ENCODE measurements around the gene TSC1. TPM values are rescaled to one million over a fixed set of nuclear protein-coding genes. Genes with fewer than 3 reads are reported as not detected.
A peak's percentile ranks its signal among the peaks of the same experiment; 100 is the strongest.
"Not testable (repeated sequence)": the region's sequence is repeated elsewhere in the genome, so short reads cannot be mapped to it uniquely, and the experiment has no call there.

Gene TSC1
- total RNA-seq, 2 experiments from 2014 or later, result 29.8 to 30.3 TPM

DNA sequence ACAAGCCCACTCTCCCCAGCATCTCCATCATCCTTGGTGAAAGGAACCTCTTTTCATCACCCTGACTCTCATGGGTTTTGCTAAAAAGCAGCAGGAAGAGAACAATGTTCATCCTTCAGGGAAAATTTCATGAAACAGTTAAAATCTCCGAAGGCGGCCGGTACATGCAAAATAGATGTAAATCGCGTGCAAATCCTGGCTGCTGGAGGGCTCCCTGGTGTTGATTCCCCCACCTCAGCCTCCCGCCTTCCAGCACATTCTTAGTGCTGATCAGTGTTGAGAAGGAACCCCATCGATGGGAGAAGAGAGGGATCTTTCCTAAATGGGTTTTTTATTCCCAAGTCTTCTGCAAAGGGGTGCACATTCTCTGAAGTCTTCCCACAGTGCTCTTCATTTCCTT, 25.4 kb upstream of the TSC1 start:
- peaks cover 3% of the 10 kb centered on the region for H3K4me1 Mint-ChIP-seq
- no peak for ATAC-seq
- H3K4me3 Mint-ChIP-seq, result no peak overlapping the region
- H3K36me3 Mint-ChIP-seq, result no peaks in the 10 kb centered on the region
- H3K27me3 Mint-ChIP-seq, result peaks cover 18% of the 10 kb centered on the region
- no peak overlapping the region for H3K27ac Mint-ChIP-seq
- CTCF ChIA-PET, result interaction anchor here (0.5 kb wide), 1 partner anchor 1636 kb away, joined by 3 read pairs; no protein-coding TSS in a partner anchor
- H3K9me3 Mint-ChIP-seq (ENCODE audit: low read depth), result no peaks in the 10 kb centered on the region
- DNase-seq, result no peak

DNA sequence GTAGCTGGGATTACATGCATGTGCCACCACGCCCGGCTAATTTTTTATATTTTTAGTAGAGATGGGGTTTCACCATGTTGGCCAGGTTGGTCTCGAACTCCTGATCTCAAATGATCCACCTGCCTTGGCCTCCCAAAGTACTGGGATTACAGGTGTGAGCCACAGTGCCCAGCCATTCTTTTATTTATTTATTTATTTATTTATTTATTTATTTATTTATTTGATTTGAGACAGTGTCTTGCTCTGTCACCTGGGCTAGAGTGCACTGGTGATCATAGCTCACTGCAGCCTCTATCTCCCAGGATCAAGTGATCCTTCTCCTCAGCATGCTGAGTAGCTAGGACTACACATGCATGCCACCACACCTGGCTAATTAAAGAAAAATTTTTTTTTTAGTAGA, 23.5 kb upstream of the TSC1 start:
- ATAC-seq; CTCF ChIA-PET; H3K36me3 Mint-ChIP-seq; H3K27ac Mint-ChIP-seq; H3K4me1 Mint-ChIP-seq; H3K9me3 Mint-ChIP-seq (ENCODE audit: low read depth); DNase-seq; H3K4me3 Mint-ChIP-seq: not testable (repeated sequence)
- H3K27me3 Mint-ChIP-seq, result peaks cover 12% of the 10 kb centered on the region

GRCh38 chr9:132965478-132965877, 21.1 kb upstream of the TSC1 start:
- Mint-ChIP-seq H3K27me3 (peaks cover 20% of the 10 kb centered on the region), H3K4me3 (no peak overlapping the region), H3K9me3 (ENCODE audit: low read depth) (no peaks in the 10 kb centered on the region), H3K4me1 (no peaks in the 10 kb centered on the region), H3K27ac (no peak overlapping the region), H3K36me3 (no peaks in the 10 kb centered on the region)
- DNase-seq (no peak), ATAC-seq (no peak)
- CTCF ChIA-PET, result no interaction called here

DNA sequence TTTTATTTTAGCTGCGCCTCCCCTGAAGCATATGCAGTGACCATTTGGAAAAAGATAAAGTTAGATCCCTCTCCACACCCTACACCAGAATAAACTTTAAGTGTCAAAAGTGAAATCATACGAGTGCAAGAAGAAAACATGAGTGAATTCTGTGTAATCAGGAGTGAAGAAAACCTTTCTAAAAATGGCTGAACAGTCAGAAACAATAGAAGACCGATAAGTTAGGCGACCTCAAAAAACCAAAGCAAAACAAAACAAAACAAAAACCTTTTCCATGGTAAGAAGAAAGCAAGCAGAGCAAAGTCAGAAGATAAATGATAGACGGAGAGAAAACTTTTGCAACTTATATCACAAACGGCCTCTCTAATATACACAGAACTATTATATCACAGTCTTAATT, 16.6 kb upstream of the TSC1 start:
- Mint-ChIP-seq H3K27me3 (peaks cover 14% of the 10 kb centered on the region), H3K4me3 (no peak overlapping the region), H3K27ac (no peak overlapping the region), H3K9me3 (ENCODE audit: low read depth) (peaks cover 4% of the 10 kb centered on the region), H3K36me3 (no peaks in the 10 kb centered on the region), H3K4me1 (no peaks in the 10 kb centered on the region)
- DNase-seq, result no peak
- CTCF ChIA-PET, result no interaction called here
- ATAC-seq, result no peak

- ATAC-seq, result no peak
- DNase-seq, result no peak
- Mint-ChIP-seq H3K27me3 (peaks cover 8% of the 10 kb centered on the region), H3K9me3 (ENCODE audit: low read depth) (peaks cover 4% of the 10 kb centered on the region), H3K36me3 (no peaks in the 10 kb centered on the region), H3K4me1 (no peaks in the 10 kb centered on the region), H3K27ac (no peak overlapping the region), H3K4me3 (no peak overlapping the region)
- CTCF ChIA-PET, result no interaction called here
These were observed 13.4 kb upstream of the TSC1 start for GRCh38 chr9:132957805-132958204.

- DNase-seq (no peak), ATAC-seq (no peak)
- Mint-ChIP-seq H3K9me3 (ENCODE audit: low read depth) (peaks cover 4% of the 10 kb centered on the region), H3K36me3 (no peaks in the 10 kb centered on the region), H3K4me3 (no peak overlapping the region), H3K4me1 (no peaks in the 10 kb centered on the region), H3K27ac (no peak overlapping the region), H3K27me3 (peaks cover 4% of the 10 kb centered on the region)
- CTCF ChIA-PET, result interaction anchor here (1.5 kb wide), 1 partner anchor 16 kb away, joined by 5 read pairs; no protein-coding TSS in a partner anchor
These were observed 11.4 kb upstream of the TSC1 start for GRCh38 chr9:132955768-132956167.

DNA sequence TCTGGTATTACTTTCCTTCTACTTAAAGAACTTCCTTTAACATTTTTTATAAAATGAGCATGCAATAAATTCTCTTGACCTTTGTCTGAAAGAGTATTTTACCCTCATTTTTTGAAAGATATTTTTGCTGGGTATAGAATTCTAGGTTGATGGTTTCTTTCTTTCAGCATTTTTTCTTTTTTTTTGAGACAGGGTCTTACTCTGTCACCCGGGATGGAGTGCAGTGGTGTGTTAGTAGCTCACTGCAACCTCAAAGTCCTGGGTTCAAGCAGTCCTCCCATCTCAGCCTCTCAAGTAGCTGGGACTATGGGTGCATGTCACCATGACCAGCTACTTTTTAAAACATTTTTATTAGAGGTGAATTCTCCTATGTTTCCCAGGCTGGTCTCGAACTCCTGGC, 10.7 kb upstream of the TSC1 start:
- H3K36me3 Mint-ChIP-seq, result no peaks in the 10 kb centered on the region
- DNase-seq (no peak), ATAC-seq (no peak)
- H3K27ac Mint-ChIP-seq, result no peak overlapping the region
- H3K4me1 Mint-ChIP-seq, result no peaks in the 10 kb centered on the region
- CTCF ChIA-PET, result interaction anchor here (2.4 kb wide), 1 partner anchor 23 kb away, joined by 5 read pairs; the partner anchor contains the start of gene GFI1B
- peaks cover 4% of the 10 kb centered on the region for H3K27me3 Mint-ChIP-seq
- H3K4me3 Mint-ChIP-seq, result no peak overlapping the region
- peaks cover 4% of the 10 kb centered on the region for H3K9me3 Mint-ChIP-seq (ENCODE audit: low read depth)

GRCh38 chr9:132949709-132950108, 5.3 kb upstream of the TSC1 start:
- CTCF ChIA-PET, result no interaction called here
- Mint-ChIP-seq H3K4me3 (no peak overlapping the region), H3K9me3 (ENCODE audit: low read depth) (no peaks in the 10 kb centered on the region), H3K27me3 (peaks cover 4% of the 10 kb centered on the region), H3K36me3 (no peaks in the 10 kb centered on the region), H3K4me1 (peaks cover 3% of the 10 kb centered on the region), H3K27ac (no peak overlapping the region)
- no peak for ATAC-seq
- no peak for DNase-seq

DNA sequence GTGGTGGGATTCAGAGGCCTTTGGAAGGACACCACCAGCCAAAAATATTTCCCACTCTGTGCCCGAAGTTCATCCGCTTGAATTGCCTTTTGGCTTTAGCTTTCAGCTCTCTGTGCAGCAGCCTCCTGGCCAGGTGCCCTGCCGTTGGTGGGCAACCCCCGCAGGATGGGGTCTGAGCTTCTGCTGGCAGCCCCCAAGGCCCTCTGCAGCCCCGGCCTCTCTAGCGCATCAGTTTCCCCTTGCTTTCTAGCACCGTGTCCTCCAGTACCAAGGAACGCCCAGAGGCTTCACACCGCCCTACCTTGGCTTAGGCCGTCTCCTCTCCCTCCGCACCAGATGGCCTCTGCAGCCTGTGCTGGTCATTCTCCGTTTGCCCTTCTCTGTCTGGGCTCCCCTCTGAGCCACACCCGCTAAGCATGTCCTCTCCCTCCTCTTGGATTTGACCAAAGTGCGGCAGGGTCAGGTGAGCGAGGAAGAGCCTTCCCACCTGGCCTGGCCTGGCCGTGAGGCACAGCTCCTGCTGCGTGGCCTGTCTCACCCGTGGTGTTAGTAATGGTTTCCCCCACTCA, 4.2 kb upstream of the TSC1 start:
- H3K9me3 Mint-ChIP-seq (ENCODE audit: low read depth), result no peaks in the 10 kb centered on the region
- DNase-seq (no peak), ATAC-seq (no peak)
- H3K4me3 Mint-ChIP-seq, result no peak overlapping the region
- peaks cover 9% of the 10 kb centered on the region for H3K4me1 Mint-ChIP-seq
- CTCF ChIA-PET, result interaction anchor here (1.3 to 3.2 kb wide), 2 partner anchors 24 to 29 kb away, joined by 3 to 15 read pairs; no protein-coding TSS in a partner anchor
- peaks cover 2% of the 10 kb centered on the region for H3K36me3 Mint-ChIP-seq
- H3K27me3 Mint-ChIP-seq, result peaks cover 4% of the 10 kb centered on the region
- H3K27ac Mint-ChIP-seq, result no peak overlapping the region

- CTCF ChIA-PET, result interaction anchor here (1.1 to 3.2 kb wide), 3 partner anchors 25 to 308 kb away, joined by 3 to 15 read pairs (median 3); no protein-coding TSS in a partner anchor
- Mint-ChIP-seq H3K9me3 (ENCODE audit: low read depth) (no peaks in the 10 kb centered on the region), H3K4me1 (peaks cover 16% of the 10 kb centered on the region), H3K4me3 (no peak overlapping the region), H3K27me3 (peaks cover 4% of the 10 kb centered on the region), H3K27ac (no peak overlapping the region), H3K36me3 (peaks cover 2% of the 10 kb centered on the region)
- no peak for ATAC-seq
- DNase-seq, result no peak
These were observed 3.3 kb upstream of the TSC1 start for GRCh38 chr9:132947756-132948155.

- no peak for DNase-seq
- peaks cover 22% of the 10 kb centered on the region for H3K4me1 Mint-ChIP-seq
- no peak overlapping the region for H3K4me3 Mint-ChIP-seq
- CTCF ChIA-PET, result interaction anchor here (3.2 kb wide), 1 partner anchor 26 kb away, joined by 15 read pairs; no protein-coding TSS in a partner anchor
- peaks cover 2% of the 10 kb centered on the region for H3K36me3 Mint-ChIP-seq
- no peak for ATAC-seq
- H3K9me3 Mint-ChIP-seq (ENCODE audit: low read depth), result no peaks in the 10 kb centered on the region
- no peaks in the 10 kb centered on the region for H3K27me3 Mint-ChIP-seq
- no peak overlapping the region for H3K27ac Mint-ChIP-seq
These were observed 2.3 kb upstream of the TSC1 start for GRCh38 chr9:132946631-132947295.

- ATAC-seq (no peak), DNase-seq (no peak)
- H3K4me3 Mint-ChIP-seq, result no peak overlapping the region
- CTCF ChIA-PET, result interaction anchor here (0.6 to 3.2 kb wide), 2 partner anchors 26 to 114 kb away, joined by 3 to 15 read pairs; no protein-coding TSS in a partner anchor
- H3K27ac Mint-ChIP-seq, result no peak overlapping the region
- H3K4me1 Mint-ChIP-seq, result peaks cover 22% of the 10 kb centered on the region
- no peaks in the 10 kb centered on the region for H3K27me3 Mint-ChIP-seq
- H3K36me3 Mint-ChIP-seq, result peaks cover 2% of the 10 kb centered on the region
- H3K9me3 Mint-ChIP-seq (ENCODE audit: low read depth), result no peaks in the 10 kb centered on the region
These were observed 1.8 kb upstream of the TSC1 start for GRCh38 chr9:132946211-132946610.

DNA sequence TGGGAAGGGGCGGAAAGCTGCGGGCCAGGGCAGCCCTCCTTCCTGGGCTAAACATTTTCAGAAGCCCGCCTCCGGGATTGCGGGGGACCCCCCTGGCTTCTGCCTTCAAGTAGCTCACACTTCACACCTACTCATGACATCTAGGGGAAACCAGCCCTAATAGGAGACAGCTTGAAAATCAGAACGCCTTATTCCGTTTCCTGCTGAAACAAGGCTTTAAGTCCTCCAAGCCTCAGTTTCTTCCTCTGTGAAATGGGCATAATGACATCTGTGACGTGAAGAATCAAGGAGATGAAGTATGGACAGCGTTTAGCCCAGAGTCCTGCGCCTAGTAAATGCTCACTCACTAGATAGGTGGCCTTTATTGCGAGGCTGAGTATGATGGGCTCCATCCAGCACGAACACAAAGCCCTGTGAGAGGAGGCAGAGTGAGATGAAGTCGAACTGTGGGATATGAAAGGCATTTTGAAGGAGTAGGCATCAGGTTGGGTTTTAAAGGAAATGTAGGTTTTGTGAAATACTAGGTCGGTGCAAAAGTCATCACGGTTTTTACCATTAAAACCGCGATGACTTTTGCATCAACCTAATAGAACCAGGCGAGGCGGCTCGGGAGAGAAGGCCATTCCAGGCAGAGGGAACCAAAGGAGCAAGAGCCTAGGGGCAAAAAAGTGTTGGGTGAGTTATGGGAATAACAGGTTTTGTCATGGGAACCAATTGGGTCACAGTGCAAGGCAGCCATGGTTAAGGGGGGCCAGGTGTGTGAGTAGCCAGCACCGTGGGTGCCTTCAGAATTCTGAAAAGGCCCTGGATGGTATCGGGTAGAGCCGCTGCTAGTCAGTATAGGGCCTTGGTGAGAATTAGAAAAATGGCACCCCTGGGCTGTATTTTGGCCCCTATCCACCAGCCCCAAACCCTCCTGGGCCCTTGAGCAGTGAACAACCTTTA, 1.0 kb upstream of the TSC1 start:
- no peak for ATAC-seq

More for the DNA sequence above, 1.0 kb upstream of the TSC1 start:
- peaks cover 22% of the 10 kb centered on the region for H3K4me1 Mint-ChIP-seq
- peak overlapping the region; percentile 95 for H3K4me3 Mint-ChIP-seq
- peak overlapping the region; percentile 99 for H3K27ac Mint-ChIP-seq
- H3K36me3 Mint-ChIP-seq, result peaks cover 2% of the 10 kb centered on the region
- CTCF ChIA-PET, result interaction anchor here (0.5 to 2.2 kb wide), 7 partner anchors 10 to 276 kb away, joined by 3 to 8 read pairs (median 5); partner anchors contain the start of gene DDX31
- DNase-seq, result no peak
- no peaks in the 10 kb centered on the region for H3K9me3 Mint-ChIP-seq (ENCODE audit: low read depth)
- H3K27me3 Mint-ChIP-seq, result no peaks in the 10 kb centered on the region

All from activated CD8-positive, alpha-beta memory T cell treated with anti-CD3 and anti-CD28 coated beads, Interleukin-2, amount 10 ng/mL, durations not matched to agents 7 days and 5 days (primary cell).